ENCODE results near the gene MED25.

Gene MED25

DNA sequence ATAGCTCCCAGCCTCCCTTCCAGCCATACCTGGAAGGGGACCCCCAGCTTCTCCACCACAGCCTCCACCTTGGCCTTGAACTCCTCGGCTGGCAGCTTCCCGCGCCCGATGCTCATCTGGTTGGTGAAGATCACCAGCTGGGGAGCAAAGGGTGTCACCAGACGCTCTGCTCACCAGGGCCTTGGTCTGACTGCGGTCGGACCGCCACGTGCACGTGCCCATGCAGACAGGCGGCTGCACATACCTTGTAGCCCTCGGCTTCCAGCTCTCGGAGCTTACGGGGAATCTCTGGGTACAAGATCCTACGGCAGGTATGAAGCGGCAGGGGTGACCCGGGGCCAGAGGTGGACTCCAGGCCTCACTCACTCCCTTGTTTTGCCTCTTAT is 45.8 kb downstream of the MED25 start:
- TF ChIP-seq FOXK2 (IDR thresholded peaks at IDR 0.05), result no peak
- no peak for TF ChIP-seq FOXA1 (IDR thresholded peaks at IDR 0.05)
- no peak for TF ChIP-seq HDGF (IDR thresholded peaks at IDR 0.05; ENCODE audit: borderline replicate concordance)
- TF ChIP-seq LEF1 (IDR thresholded peaks at IDR 0.05; ENCODE audit: borderline replicate concordance), result no peak
- TF ChIP-seq L3MBTL2 (conservative IDR thresholded peaks at IDR 0.05), result no peak
- TF ChIP-seq FOXM1 (IDR thresholded peaks at IDR 0.05; ENCODE audit: borderline replicate concordance), result no peak
- TF ChIP-seq NFRKB (IDR thresholded peaks at IDR 0.05), result no peak
- TF ChIP-seq ARNT (IDR thresholded peaks at IDR 0.05), result no peak
- no peak for TF ChIP-seq ELF4 (IDR thresholded peaks at IDR 0.05)
- TF ChIP-seq, protein P1, sequence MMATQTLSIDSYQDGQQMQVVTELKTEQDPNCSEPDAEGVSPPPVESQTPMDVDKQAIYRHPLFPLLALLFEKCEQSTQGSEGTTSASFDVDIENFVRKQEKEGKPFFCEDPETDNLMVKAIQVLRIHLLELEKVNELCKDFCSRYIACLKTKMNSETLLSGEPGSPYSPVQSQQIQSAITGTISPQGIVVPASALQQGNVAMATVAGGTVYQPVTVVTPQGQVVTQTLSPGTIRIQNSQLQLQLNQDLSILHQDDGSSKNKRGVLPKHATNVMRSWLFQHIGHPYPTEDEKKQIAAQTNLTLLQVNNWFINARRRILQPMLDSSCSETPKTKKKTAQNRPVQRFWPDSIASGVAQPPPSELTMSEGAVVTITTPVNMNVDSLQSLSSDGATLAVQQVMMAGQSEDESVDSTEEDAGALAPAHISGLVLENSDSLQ (IDR thresholded peaks at IDR 0.05), result no peak
- TF ChIP-seq TARDBP (IDR thresholded peaks at IDR 0.05), result no peak
- POLR2A ChIA-PET, result interaction anchor here (0.8 to 5.9 kb wide), 3 partner anchors 11 to 13 kb away, joined by 6 to 69 read pairs (median 26); partner anchors contain the start of genes AKT1S1, PTOV1 and TBC1D17
- CTCF ChIA-PET, result no interaction called here
- DNase-seq (ENCODE audit: extremely low spot score), result no peak

DNA sequence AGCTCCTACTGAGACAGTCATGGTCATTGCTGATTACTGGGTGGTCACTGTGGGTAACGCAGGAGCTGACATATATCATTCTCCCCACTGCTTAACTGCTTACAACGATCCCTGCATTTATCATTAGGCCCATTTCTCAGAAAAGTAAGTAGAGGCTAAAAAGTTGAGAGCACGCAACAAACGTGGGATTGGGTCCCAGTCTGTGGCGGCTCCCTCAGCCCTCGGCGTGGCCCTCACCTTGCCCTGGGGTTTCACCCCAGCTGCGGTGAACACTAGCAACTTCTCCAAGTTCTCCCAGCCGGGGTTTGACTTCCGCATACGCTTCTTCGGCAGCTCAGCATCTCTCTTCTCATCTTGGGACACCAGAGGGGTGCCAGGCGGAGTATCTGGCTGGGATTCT is 46.8 kb downstream of the MED25 start:
- ChIA-PET CTCF (no interaction called here), POLR2A (interaction anchor here (0.6 to 5.9 kb wide), 11 partner anchors 9 to 225 kb away, joined by 3 to 69 read pairs (median 3); partner anchors contain the start of genes AKT1S1, PTOV1, RRAS and TBC1D17)
- TF ChIP-seq FOXM1 (IDR thresholded peaks at IDR 0.05; ENCODE audit: borderline replicate concordance) (no peak), BHLHE40 (IDR thresholded peaks at IDR 0.05; ENCODE audit: borderline replicate concordance) (no peak), SP1 (IDR thresholded peaks at IDR 0.05) (no peak), FOXK2 (IDR thresholded peaks at IDR 0.05) (no peak), L3MBTL2 (conservative IDR thresholded peaks at IDR 0.05) (no peak), ZNF384 (IDR thresholded peaks at IDR 0.05) (no peak), HDGF (IDR thresholded peaks at IDR 0.05; ENCODE audit: borderline replicate concordance) (no peak)
- DNase-seq (ENCODE audit: extremely low spot score), result no peak

DNA sequence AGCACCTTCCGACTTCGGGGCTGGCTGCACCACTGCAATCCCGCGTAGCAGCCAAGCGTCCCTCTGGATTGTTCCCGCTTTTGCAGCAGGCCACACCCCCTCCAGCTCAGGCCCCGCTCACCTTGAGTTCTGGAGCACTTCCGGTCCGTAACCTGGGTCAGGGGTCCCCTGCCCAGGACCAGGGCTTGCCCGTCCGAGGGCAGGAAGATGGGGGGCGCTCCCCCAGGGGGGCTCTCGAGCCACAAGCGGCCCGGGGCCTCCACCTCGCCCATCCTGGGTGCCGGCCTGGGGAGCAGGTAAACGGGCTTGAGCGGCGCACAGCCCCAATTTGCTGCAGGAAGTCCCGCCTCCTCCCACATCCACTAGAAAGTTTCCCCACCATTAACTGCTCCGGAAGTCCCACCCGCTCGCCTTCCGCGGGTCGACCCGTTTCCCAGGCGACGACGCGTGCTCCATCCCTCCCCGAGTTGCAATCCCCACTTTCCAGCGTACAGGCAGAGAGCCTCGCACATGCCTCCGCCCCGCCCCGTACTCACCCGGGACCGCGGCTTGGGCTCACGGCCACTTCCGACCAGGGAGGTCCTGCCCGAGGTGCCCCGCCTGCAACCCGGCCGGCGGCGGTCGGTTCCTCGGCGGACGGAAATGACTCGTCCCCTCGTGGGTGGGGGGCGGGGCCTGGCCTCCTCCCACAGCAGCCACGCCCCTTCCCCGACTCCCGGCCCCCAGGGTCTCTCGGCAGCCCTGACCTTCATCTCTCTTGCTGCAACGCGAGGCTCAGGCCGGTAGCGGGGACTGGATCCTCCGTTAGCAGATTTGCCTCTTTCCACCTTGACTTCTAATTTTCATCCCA is 49.1 kb downstream of the MED25 start, which contains the start of gene PNKP:
Gene PNKP, minus strand, starts transcription at position 644 of the 850 bp plus-strand sequence. Its CDS starts 372 bp downstream, at position 272.
- CTCF ChIA-PET, result no interaction called here

DNA sequence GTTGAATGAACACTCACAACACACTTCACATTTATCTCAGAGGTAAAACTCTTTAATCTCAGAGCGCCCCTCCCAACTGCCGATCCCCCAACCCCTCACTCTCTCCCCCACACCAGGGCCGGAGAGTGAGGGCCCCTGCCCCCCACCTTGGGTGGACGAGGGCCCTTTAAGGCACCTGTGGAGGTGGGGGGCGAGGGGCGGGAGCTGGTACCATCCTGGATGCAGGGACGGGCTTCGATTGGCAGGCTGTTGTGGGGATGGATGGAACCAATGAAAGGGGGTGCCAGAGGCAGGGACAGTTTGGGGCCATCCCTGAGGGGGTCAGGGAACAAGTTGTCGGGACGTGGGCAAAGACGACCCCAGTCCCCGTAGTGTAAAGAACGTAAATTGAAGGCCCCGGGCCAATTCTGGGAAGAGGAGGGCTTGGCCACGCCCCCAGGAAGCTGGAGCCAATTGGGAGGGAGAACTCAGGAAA is 51.0 kb downstream of the MED25 start:
- CTCF ChIA-PET, result interaction anchor here (0.6 kb wide), 2 partner anchors 151 to 1762 kb away, joined by 3 read pairs; no protein-coding TSS in a partner anchor
- no peak for DNase-seq (ENCODE audit: extremely low spot score)
- POLR2A ChIA-PET, result interaction anchor here (0.6 to 5.9 kb wide), 18 partner anchors 8 to 373 kb away, joined by 3 to 69 read pairs (median 4); partner anchors contain the start of genes AKT1S1, ATF5, FUZ and PTOV1

More for the DNA sequence above, 49.1 kb downstream of the MED25 start, which contains the start of gene PNKP:
- POLR2A ChIA-PET, result interaction anchor here (0.9 to 5.9 kb wide), 7 partner anchors 9 to 63 kb away, joined by 3 to 69 read pairs (median 5); partner anchors contain the start of genes AKT1S1, FUZ, PTOV1 and TBC1D17
- peak; percentile 53 for TF ChIP-seq L3MBTL2 (conservative IDR thresholded peaks at IDR 0.05)
- TF ChIP-seq FOXK2 (IDR thresholded peaks at IDR 0.05), result no peak
- no peak for TF ChIP-seq SUZ12 (IDR thresholded peaks at IDR 0.05)
- peak; percentile 91 for TF ChIP-seq TARDBP (IDR thresholded peaks at IDR 0.05)
- TF ChIP-seq SP1 (IDR thresholded peaks at IDR 0.05), result no peak
- peak; percentile 78 for DNase-seq (ENCODE audit: extremely low spot score)

DNA sequence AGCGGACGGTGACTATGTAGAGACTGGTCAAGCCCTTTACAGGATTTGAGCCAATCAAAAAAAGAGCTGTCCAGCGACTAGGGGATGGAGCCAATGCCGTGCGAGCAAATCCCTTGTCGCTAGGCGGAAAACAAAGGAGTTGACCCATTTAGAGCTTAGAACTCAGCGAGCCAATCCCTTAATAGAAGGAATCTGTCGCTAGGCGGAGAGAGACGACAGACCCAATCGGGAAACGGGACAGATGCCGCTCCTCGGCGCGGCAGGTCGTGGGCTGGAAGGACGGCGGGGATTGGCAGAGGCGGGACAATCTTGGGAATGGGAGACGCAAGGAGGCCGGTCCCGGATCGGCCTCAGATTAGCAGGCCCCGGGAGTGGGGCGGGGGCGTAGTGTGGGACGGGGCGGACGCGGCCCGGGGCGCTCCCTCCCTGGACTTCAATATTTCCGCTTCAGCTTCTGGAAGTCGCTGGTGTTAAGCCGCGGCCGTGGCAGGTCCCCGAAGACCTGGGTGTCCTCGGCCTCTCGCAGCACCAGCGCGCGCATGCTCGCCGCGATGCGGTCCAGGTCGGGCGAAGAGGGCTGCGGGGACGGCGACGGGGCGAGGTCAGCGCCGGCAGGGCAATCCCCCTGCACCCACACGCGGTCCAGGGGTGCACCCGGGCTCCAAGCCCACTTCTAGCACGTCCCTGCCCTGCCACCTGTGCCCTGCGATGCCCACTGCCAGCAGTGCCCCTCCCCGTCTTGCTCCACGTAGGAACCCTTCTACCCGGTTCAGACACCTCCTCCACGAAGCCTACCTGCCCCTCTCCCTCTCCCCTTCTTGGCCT is 51.6 kb downstream of the MED25 start:
- ChIA-PET CTCF (interaction anchor here (0.6 kb wide), 1 partner anchor 1763 kb away, joined by 3 read pairs; no protein-coding TSS in a partner anchor), POLR2A (interaction anchor here (0.6 to 5.9 kb wide), 18 partner anchors 7 to 374 kb away, joined by 3 to 69 read pairs (median 4); partner anchors contain the start of genes AKT1S1, ATF5, FUZ and PTOV1)
- TF ChIP-seq L3MBTL2 (conservative IDR thresholded peaks at IDR 0.05) (peak; percentile 61), FOXA1 (IDR thresholded peaks at IDR 0.05) (no peak), HDGF (IDR thresholded peaks at IDR 0.05; ENCODE audit: borderline replicate concordance) (peak; percentile 83; the same call in 1 of the 2 replicates)
- TF ChIP-seq, protein P1 (IDR thresholded peaks at IDR 0.05), result peak; percentile 50
- peak; percentile 82 for DNase-seq (ENCODE audit: extremely low spot score)

More for the DNA sequence above, 51.0 kb downstream of the MED25 start:
- no peak for TF ChIP-seq SUZ12 (IDR thresholded peaks at IDR 0.05)
- TF ChIP-seq, protein P1 (IDR thresholded peaks at IDR 0.05), result peak; percentile 55; the same call in 1 of the 2 replicates
- TF ChIP-seq CTBP1 (IDR thresholded peaks at IDR 0.05; ENCODE audit: borderline replicate concordance), result no peak
